Liver (tissue), 10 donors: ENCODE measurements around the gene PPP1R13B. TPM values are rescaled to one million over a fixed set of nuclear protein-coding genes. Genes with fewer than 3 reads are reported as not detected.

Experiments used
- DNase-seq: peaks from one replicate; pipeline ENCODE4 v3.0.0-alpha.2; 2017; ENCODE audit warnings: low spot score
- H3K27ac ChIP-seq, 2 donors: one replicate each; pipeline ENCODE4 v1.7.0; 2013; ENCODE audit warnings: inconsistent platforms in 2 of 2, low read length in 2 of 2, control low read depth in 1 of 2, low read depth in 1 of 2, mild to moderate bottlenecking in 1 of 2
- H3K27me3 ChIP-seq, 4 donors: one replicate each; pipeline versions ENCODE4 v1.6.1 to v1.7.0; 2013; ENCODE audit warnings: low read length in 3 of 4, inconsistent platforms in 1 of 4, mild to moderate bottlenecking in 1 of 4, moderate library complexity in 1 of 4; ENCODE audit not compliant: control insufficient read depth in 4 of 4, insufficient read depth in 4 of 4
- H3K36me3 ChIP-seq, 4 donors: one replicate each; pipeline versions ENCODE4 v1.6.1 to v1.7.0; 2013; ENCODE audit warnings: low read length in 3 of 4, mild to moderate bottlenecking in 3 of 4, low read depth in 1 of 4, moderate library complexity in 1 of 4; ENCODE audit not compliant: control insufficient read depth in 4 of 4, insufficient read depth in 3 of 4
- H3K4me1 ChIP-seq, 4 donors: one replicate each; pipeline versions ENCODE4 v1.6.1 to v1.7.0; 2013; ENCODE audit warnings: low read length in 3 of 4, mild to moderate bottlenecking in 3 of 4, moderate library complexity in 1 of 4; ENCODE audit not compliant: control insufficient read depth in 4 of 4, insufficient read depth in 4 of 4
- H3K4me3 ChIP-seq, 3 donors: one replicate each; pipeline versions ENCODE4 v1.6.1 to v1.7.0; 2013; ENCODE audit warnings: low read length in 3 of 3, control low read depth in 1 of 3, low read depth in 1 of 3, mild to moderate bottlenecking in 1 of 3
- H3K9ac ChIP-seq, 2 donors: one replicate each; pipeline ENCODE4 v1.7.0; 2013; ENCODE audit warnings: low read length in 2 of 2, mild to moderate bottlenecking in 2 of 2, moderate library complexity in 2 of 2, control low read depth in 1 of 2, low read depth in 1 of 2
- H3K9me3 ChIP-seq, 4 donors: one replicate each; pipeline versions ENCODE4 v1.6.1 to v1.7.0; 2013; ENCODE audit warnings: low read length in 3 of 4; ENCODE audit not compliant: control insufficient read depth in 4 of 4
- CTCF ChIP-seq: fragments of 150-350 bp; IDR thresholded peaks from 2 replicates; pipeline ENCODE4 v1.5.1; 2017; ENCODE audit warnings: improper control_type of control experiment, low read depth, low read length; ENCODE audit not compliant: missing input control
- EGR1 ChIP-seq, 2 donors: IDR thresholded peaks; 2 replicates each; pipeline ENCODE4 v1.6.1; 2016 to 2018; ENCODE audit warnings: antibody characterized with exemption in 2 of 2, low read depth in 2 of 2
- FOXA1 ChIP-seq: IDR thresholded peaks from 2 replicates; pipeline ENCODE4 v1.6.1; 2016; ENCODE audit warnings: antibody characterized with exemption
- FOXA2 ChIP-seq: IDR thresholded peaks from 2 replicates; pipeline ENCODE4 v1.6.1; 2016; ENCODE audit warnings: antibody characterized with exemption
- HNF4A ChIP-seq, 2 donors: conservative IDR thresholded peaks; 2 replicates each; pipeline ENCODE4 v1.6.1; 2016; ENCODE audit warnings: antibody characterized with exemption in 2 of 2, mild to moderate bottlenecking in 2 of 2
- HNF4G ChIP-seq: IDR thresholded peaks from 2 replicates; pipeline ENCODE4 v1.6.1; 2016; ENCODE audit warnings: antibody characterized with exemption
- NR2F2 ChIP-seq: IDR thresholded peaks from 2 replicates; pipeline ENCODE4 v1.6.1; 2016; ENCODE audit warnings: antibody characterized with exemption
- RXRA ChIP-seq, 2 donors: IDR thresholded peaks; 2 replicates each; pipeline ENCODE4 v1.6.1; 2017 to 2018; ENCODE audit warnings: antibody characterized with exemption in 2 of 2, mild to moderate bottlenecking in 1 of 2
- SP1 ChIP-seq: IDR thresholded peaks from 2 replicates; pipeline ENCODE4 v1.6.1; 2018; ENCODE audit warnings: antibody characterized with exemption, mild to moderate bottlenecking
- TAF1 ChIP-seq: conservative IDR thresholded peaks from 2 replicates; pipeline ENCODE4 v1.6.1; 2016; ENCODE audit warnings: antibody characterized with exemption, mild to moderate bottlenecking
- YY1 ChIP-seq: IDR thresholded peaks from 2 replicates; pipeline ENCODE4 v1.6.1; 2016; ENCODE audit warnings: antibody characterized with exemption, mild to moderate bottlenecking
- ZBTB33 ChIP-seq: IDR thresholded peaks from 2 replicates; pipeline ENCODE4 v1.6.1; 2016; ENCODE audit warnings: antibody characterized with exemption
- WGBS: extraction: QIAGEN DNeasy Blood & Tissue Kit; methylation state at CpG from one replicate; pipeline ENCODE4 v1.1.7; 2013; 5-methylcytosine and 5-hydroxymethylcytosine counted together
- polyA plus RNA-seq, 2 donors: library from polyadenylated mRNA; stranded (reverse) in 1 of 2; unstranded in 1 of 2; fragments of 200-250 nt in 1 of 2; fragments of >200 nt in 1 of 2; fragmentation: Nextera tagmentation in 1 of 2; extraction: Ambion mirVana in 1 of 2; gene quantifications; one replicate each; pipeline versions ENCODE4 v1.2.1 to v1.2.3, GENCODE V29; 2013 to 2015
- small RNA-seq: library from RNA; depleted of rRNA; stranded (forward); fragments of <200 nt; gene quantifications from one replicate; pipeline ENCODE3, GENCODE V24; 2014
- total RNA-seq, 2 donors: library from RNA; depleted of rRNA; stranded (reverse); fragments of >200 nt; gene quantifications; one replicate each; pipeline ENCODE4 v1.2.3, GENCODE V29; 2014
- TF ChIP-seq, protein P1 (sequence below): IDR thresholded peaks from 2 replicates; pipeline ENCODE4 v1.6.1; 2016; ENCODE audit warnings: antibody characterized with exemption, mild to moderate bottlenecking
- TF ChIP-seq, protein P2 (sequence below): IDR thresholded peaks from 2 replicates; pipeline ENCODE4 v1.6.1; 2016; ENCODE audit warnings: antibody characterized with exemption
- donor health status: healthy.
- donor health status: healthy.
- donor health status: healthy.
- donor health status: healthy.
- donor health status: healthy.

Gene PPP1R13B
- total and polyA plus RNA-seq, 4 donors = 3.2 to 15.1 (median 5.1) TPM

- Histone ChIP-seq H3K9ac (no peak overlapping the region), H3K9me3 (no peaks in the 10 kb centered on the region), H3K27ac (no peak overlapping the region), H3K4me1 (no peaks in the 10 kb centered on the region), H3K4me3 (no peak overlapping the region), H3K27me3 (no peaks in the 10 kb centered on the region), H3K36me3 (peaks cover 8 to 56% (median 44%) of the 10 kb centered on the region in 4 donors)
- WGBS = 96% methylated on average over 15 of the region's 15 CpGs
- no peak for TF ChIP-seq CTCF
- TF ChIP-seq TAF1 = no peak
- no peak for TF ChIP-seq FOXA1
- TF ChIP-seq, protein P1, sequence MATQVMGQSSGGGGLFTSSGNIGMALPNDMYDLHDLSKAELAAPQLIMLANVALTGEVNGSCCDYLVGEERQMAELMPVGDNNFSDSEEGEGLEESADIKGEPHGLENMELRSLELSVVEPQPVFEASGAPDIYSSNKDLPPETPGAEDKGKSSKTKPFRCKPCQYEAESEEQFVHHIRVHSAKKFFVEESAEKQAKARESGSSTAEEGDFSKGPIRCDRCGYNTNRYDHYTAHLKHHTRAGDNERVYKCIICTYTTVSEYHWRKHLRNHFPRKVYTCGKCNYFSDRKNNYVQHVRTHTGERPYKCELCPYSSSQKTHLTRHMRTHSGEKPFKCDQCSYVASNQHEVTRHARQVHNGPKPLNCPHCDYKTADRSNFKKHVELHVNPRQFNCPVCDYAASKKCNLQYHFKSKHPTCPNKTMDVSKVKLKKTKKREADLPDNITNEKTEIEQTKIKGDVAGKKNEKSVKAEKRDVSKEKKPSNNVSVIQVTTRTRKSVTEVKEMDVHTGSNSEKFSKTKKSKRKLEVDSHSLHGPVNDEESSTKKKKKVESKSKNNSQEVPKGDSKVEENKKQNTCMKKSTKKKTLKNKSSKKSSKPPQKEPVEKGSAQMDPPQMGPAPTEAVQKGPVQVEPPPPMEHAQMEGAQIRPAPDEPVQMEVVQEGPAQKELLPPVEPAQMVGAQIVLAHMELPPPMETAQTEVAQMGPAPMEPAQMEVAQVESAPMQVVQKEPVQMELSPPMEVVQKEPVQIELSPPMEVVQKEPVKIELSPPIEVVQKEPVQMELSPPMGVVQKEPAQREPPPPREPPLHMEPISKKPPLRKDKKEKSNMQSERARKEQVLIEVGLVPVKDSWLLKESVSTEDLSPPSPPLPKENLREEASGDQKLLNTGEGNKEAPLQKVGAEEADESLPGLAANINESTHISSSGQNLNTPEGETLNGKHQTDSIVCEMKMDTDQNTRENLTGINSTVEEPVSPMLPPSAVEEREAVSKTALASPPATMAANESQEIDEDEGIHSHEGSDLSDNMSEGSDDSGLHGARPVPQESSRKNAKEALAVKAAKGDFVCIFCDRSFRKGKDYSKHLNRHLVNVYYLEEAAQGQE = no peak
- TF ChIP-seq, protein P2, sequence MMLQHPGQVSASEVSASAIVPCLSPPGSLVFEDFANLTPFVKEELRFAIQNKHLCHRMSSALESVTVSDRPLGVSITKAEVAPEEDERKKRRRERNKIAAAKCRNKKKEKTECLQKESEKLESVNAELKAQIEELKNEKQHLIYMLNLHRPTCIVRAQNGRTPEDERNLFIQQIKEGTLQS = no peak
- no peak for TF ChIP-seq FOXA2
- TF ChIP-seq HNF4A (conservative IDR thresholded peaks at IDR 0.05) = no peak
- TF ChIP-seq HNF4G = no peak
- no peak for TF ChIP-seq YY1
- no peak for TF ChIP-seq NR2F2
- no peak for TF ChIP-seq EGR1 (IDR thresholded peaks at IDR 0.05; ENCODE audit: low read depth in 2 of 2)
- TF ChIP-seq SP1 = no peak
- no peak for TF ChIP-seq RXRA (IDR thresholded peaks at IDR 0.05)
- no peak for DNase-seq
Observed at GRCh38 chr14:103684871-103685270, 162.5 kb downstream of the PPP1R13B start.

DNA sequence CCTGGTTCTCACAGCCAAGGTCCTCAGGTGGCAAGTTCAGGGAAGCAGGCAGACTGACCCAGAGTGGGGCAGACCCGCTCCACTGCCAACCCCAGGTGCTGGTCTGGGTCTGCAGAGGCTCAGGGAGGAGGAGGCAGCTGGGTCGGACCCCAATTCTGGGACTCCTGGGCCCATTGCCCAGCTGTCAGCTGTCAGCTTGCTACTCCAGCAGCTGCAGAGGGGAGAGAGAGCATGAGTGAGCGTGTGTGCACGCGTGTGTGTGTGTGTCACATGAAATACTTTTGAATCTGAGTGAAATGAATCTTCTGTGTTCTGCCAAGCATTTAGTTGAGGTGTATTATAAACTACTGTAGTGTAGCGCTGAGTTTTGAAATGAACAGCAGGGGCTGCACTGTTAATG lies 162.9 kb downstream of the PPP1R13B start:
- H3K4me3 ChIP-seq = no peak overlapping the region
- no peak overlapping the region for H3K27ac ChIP-seq
- no peak for DNase-seq
- no peak overlapping the region for H3K9ac ChIP-seq
- H3K36me3 ChIP-seq = peaks cover 8 to 59% (median 47%) of the 10 kb centered on the region in 4 donors
- H3K9me3 ChIP-seq = no peaks in the 10 kb centered on the region
- TF ChIP-seq FOXA2 = no peak
- no peak for TF ChIP-seq FOXA1
- no peak for TF ChIP-seq HNF4A (conservative IDR thresholded peaks at IDR 0.05)
- TF ChIP-seq ZBTB33 = no peak
- TF ChIP-seq NR2F2 = no peak
- no peak for TF ChIP-seq HNF4G
- TF ChIP-seq, protein P2 = no peak
- TF ChIP-seq SP1 = no peak
- no peaks in the 10 kb centered on the region for H3K27me3 ChIP-seq
- H3K4me1 ChIP-seq = no peaks in the 10 kb centered on the region
- WGBS = 93% methylated on average over 6 of the region's 6 CpGs

Small RNAs within 50 kb of the gene (small RNA-seq; reads per million reads assigned to genes)
- gene RF00019 (not detected), gene RF00280 (not detected)

Other genes with a start within 250 kb of the PPP1R13B start
- gene KLC1, start 218.4 kb downstream of the PPP1R13B start, total RNA-seq = 100 to 1,000 TPM in 1 of 2 donors, 10 to 100 TPM in 1; 61.6 to 131 TPM
- 10 to 100 TPM; 22.9 to 30.4 TPM for gene KLC1, start 218.4 kb downstream of the PPP1R13B start, polyA plus RNA-seq
- gene XRCC3, start 132.1 kb downstream of the PPP1R13B start, total RNA-seq = 10 to 100 TPM in 1 of 2 donors, 1 to 10 TPM in 1; 3.4 to 14.1 TPM
- 1 to 10 TPM; 1.7 to 2.2 TPM for gene XRCC3, start 132.1 kb downstream of the PPP1R13B start, polyA plus RNA-seq
- 10 to 100 TPM; 28.0 to 36.9 TPM for gene ZFYVE21, start 131.8 kb downstream of the PPP1R13B start, total RNA-seq
- gene ZFYVE21, start 131.8 kb downstream of the PPP1R13B start, polyA plus RNA-seq = 10 to 100 TPM; 28.2 to 33.3 TPM
- gene TDRD9, start 80.9 kb upstream of the PPP1R13B start, total RNA-seq = 1 to 10 TPM in 1 of 2 donors, under 1 TPM in 1; 0.56 to 1.0 TPM
- gene TDRD9, start 80.9 kb upstream of the PPP1R13B start, polyA plus RNA-seq = under 1 TPM; 0.12 to 0.36 TPM
- gene RD3L, start 95.0 kb upstream of the PPP1R13B start, total RNA-seq = under 1 TPM; 0.09 to 0.17 TPM
- under 1 TPM; 0.21 to 0.64 TPM for gene RD3L, start 95.0 kb upstream of the PPP1R13B start, polyA plus RNA-seq
- 100 to 1,000 TPM in 1 of 2 donors, 10 to 100 TPM in 1; 42.4 to 112 TPM for gene ASPG, start 238.1 kb upstream of the PPP1R13B start, total RNA-seq
- gene ASPG, start 238.1 kb upstream of the PPP1R13B start, polyA plus RNA-seq = 100 to 1,000 TPM; 108 to 158 TPM